T-cell (primary cell): ENCODE results near the gene ARL6IP5. TPM values are rescaled to one million over a fixed set of nuclear protein-coding genes. Genes with fewer than 3 reads are reported as not detected.

Experiments
- ATAC-seq, 4 experiments: fragments of 200-7000 bp in 3 of 4; fragments of 150-1000 bp in 1 of 4; cut with Tn5 transposase; replicated peaks in 1 of 4; 1 replicate in 3 of 4; 2 replicates in 1 of 4; pipeline ENCODE4 v1.10.0; 2021; ENCODE audit warnings: moderate library complexity in 3 of 4, mild to moderate bottlenecking in 2 of 4, moderate number of reproducible peaks in 1 of 4
- CTCF ChIA-PET, 2 donors: fragments of 300-600 bp; sonication (Branson Sonifier 250); formaldehyde crosslinking; loops; one replicate each; lab custom pipeline; 2022; ENCODE audit warnings: antibody characterized with exemption in 2 of 2; lab: Charles Lee
- POLR2A ChIA-PET, 2 donors: fragments of 300-600 bp; sonication (Branson Sonifier 250); formaldehyde crosslinking; loops; one replicate each; lab custom pipeline; 2022; ENCODE audit warnings: antibody characterized with exemption in 2 of 2; lab: Charles Lee
- DNase-seq, 35 experiments: peaks; one replicate each; pipeline versions ENCODE4 v3.0.0 to v3.0.0-alpha.2; 2013 to 2023
- H3K27ac ChIP-seq: one replicate; pipeline ENCODE4 v1.5.1; 2013; ENCODE audit warnings: low read length
- H3K27me3 ChIP-seq, 2 experiments: replicated peaks in 1 of 2; 1 replicate in 1 of 2; 2 replicates in 1 of 2; pipeline versions ENCODE4 v1.6.1 to v1.7.0; 2013; ENCODE audit warnings: low read length in 1 of 2, mixed read lengths in 1 of 2; ENCODE audit not compliant: control insufficient read depth in 2 of 2, insufficient read depth in 2 of 2; ENCODE audit errors: extremely low read depth in 1 of 2
- H3K36me3 ChIP-seq, 2 donors: 1 replicate in 1 of 2; 2 replicates in 1 of 2; pipeline versions ENCODE4 v1.6.1 to v1.7.0; 2013; ENCODE audit warnings: low read length in 1 of 2; ENCODE audit not compliant: control insufficient read depth in 2 of 2, insufficient read depth in 1 of 2; ENCODE audit errors: extremely low read depth in 1 of 2
- H3K4me1 ChIP-seq, 2 experiments: 1 replicate in 1 of 2; 2 replicates in 1 of 2; pipeline versions ENCODE4 v1.6.1 to v1.7.0; 2013; ENCODE audit warnings: low read length in 2 of 2, mixed read lengths in 1 of 2; ENCODE audit not compliant: insufficient read depth in 2 of 2, control insufficient read depth in 1 of 2; ENCODE audit errors: extremely low read depth in 1 of 2
- H3K4me3 ChIP-seq, 2 donors: 1 replicate in 1 of 2; 2 replicates in 1 of 2; pipeline versions ENCODE4 v1.5.1 to v1.7.0; 2013; ENCODE audit warnings: mild to moderate bottlenecking in 2 of 2, low read length in 1 of 2, moderate library complexity in 1 of 2; ENCODE audit not compliant: control insufficient read depth in 1 of 2; ENCODE audit errors: extremely low read depth in 1 of 2
- H3K9me3 ChIP-seq: 2 replicates; pipeline ENCODE4 v1.7.0; 2013
- H3K27ac Mint-ChIP-seq, 2 donors: one replicate each; pipeline ENCODE4 v1.8.0; 2020 to 2021; ENCODE audit warnings: mild to moderate bottlenecking in 2 of 2, mixed read lengths in 2 of 2
- H3K27me3 Mint-ChIP-seq, 2 donors: one replicate each; pipeline ENCODE4 v1.8.0; 2021 to 2022; ENCODE audit warnings: mixed read lengths in 2 of 2
- H3K36me3 Mint-ChIP-seq: one replicate; pipeline ENCODE4 v1.8.0; 2021; ENCODE audit warnings: mixed read lengths
- H3K4me1 Mint-ChIP-seq, 3 donors: one replicate each; pipeline ENCODE4 v1.8.0; 2020 to 2022; ENCODE audit warnings: mixed read lengths in 3 of 3, mild to moderate bottlenecking in 1 of 3
- H3K4me3 Mint-ChIP-seq, 3 donors: one replicate each; pipeline ENCODE4 v1.8.0; 2020 to 2022; ENCODE audit warnings: mild to moderate bottlenecking in 3 of 3, mixed read lengths in 3 of 3, moderate library complexity in 3 of 3
- H3K9me3 Mint-ChIP-seq, 3 donors: one replicate each; pipeline ENCODE4 v1.8.0; 2020 to 2022; ENCODE audit warnings: mixed read lengths in 3 of 3
- WGBS: methylation state at CpG from one replicate; pipeline ENCODE4 v1.1.5; 2013; ENCODE audit warnings: missing lambda C conversion rate; ENCODE audit not compliant: insufficient coverage; 5-methylcytosine and 5-hydroxymethylcytosine counted together
- total RNA-seq, 35 experiments: library from RNA in 6 of 35; stranded (reverse) in 6 of 35; fragments of 120-200 nt in 1 of 35; gene quantifications; one replicate each; pipeline versions ENCODE4 v1.2.1 to v1.2.4 and lab custom pipeline; 2013 to 2026

Gene ARL6IP5
- total RNA-seq, 5 donors from 2014 or later (not counting 1 experiment from before 2014, with no cell fraction given): 106 to 135 (median 127) TPM

DNA sequence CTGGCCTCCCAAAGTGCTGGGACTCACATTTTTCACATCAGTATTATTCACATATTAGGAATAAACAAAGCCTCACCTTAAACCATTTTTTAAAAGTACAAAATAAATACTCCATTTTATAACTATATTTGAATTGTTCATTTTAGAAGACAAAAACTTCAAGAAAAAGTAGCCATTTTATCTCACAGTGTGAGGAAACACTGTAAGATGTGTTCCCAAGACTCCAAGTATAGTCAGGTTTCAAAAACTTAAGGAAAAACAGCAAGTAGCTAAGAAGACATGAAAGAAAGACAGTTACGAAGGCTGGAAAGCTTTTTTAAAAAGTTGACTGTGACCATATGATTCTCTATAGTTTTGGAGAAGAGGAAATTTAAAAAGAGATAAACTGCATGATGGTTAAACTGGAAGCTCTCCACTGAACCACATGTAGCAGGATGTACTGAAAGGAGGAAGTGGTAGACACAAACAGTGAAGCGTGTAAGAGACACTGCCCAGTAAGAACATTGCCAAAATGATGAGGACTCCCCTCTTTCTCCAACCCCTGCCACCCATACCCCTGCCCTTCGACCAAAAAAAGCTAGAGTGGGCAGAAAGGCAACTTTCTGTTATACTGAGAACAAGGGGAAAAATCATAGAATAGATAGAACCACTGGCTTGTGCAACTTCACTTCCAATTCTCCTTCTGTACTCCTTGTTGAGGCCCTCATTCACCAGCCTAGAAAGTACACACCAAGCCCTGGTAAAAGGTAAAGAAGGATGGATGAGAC, 26.4 kb upstream of the ARL6IP5 start:
- peak overlapping the region in 2 of 3 donors; percentile 6 to 18 for H3K4me3 Mint-ChIP-seq
- peaks cover 36% of the 10 kb centered on the region for H3K36me3 Mint-ChIP-seq
- Histone ChIP-seq H3K36me3 (peaks cover 4 to 52% of the 10 kb centered on the region in 2 donors), H3K4me3 (no peak overlapping the region), H3K9me3 (no peaks in the 10 kb centered on the region), H3K27me3 (no peaks in the 10 kb centered on the region), H3K27ac (peak overlapping the region; percentile 77), H3K4me1 (peaks cover 16 to 18% of the 10 kb centered on the region in 2 experiments)
- WGBS: no CpG with 5 or more reads among the region's 3 CpGs
- CTCF ChIA-PET: interaction anchor here (1.5 to 1.9 kb wide), 3 partner anchors 27 to 63 kb away, joined by 4 to 6 read pairs (median 6); partner anchors contain the start of gene ARL6IP5 (in 1 of the 2)
- no peaks in the 10 kb centered on the region for H3K27me3 Mint-ChIP-seq
- ATAC-seq (peak; percentile 96 to 99 (median 98)), DNase-seq (peak in 6 of 35 experiments; percentile 5 to 61 (median 18))
- POLR2A ChIA-PET: interaction anchor here (0.6 to 1.4 kb wide), 7 partner anchors 10 to 82 kb away, joined by 3 to 13 read pairs (median 3); partner anchors contain the start of gene EOGT (in 1 of the 2)
- H3K4me1 Mint-ChIP-seq: peaks cover 24 to 42% (median 33%) of the 10 kb centered on the region in 3 donors
- H3K9me3 Mint-ChIP-seq: no peaks in the 10 kb centered on the region
- H3K27ac Mint-ChIP-seq: peak overlapping the region; percentile 80 to 86

DNA sequence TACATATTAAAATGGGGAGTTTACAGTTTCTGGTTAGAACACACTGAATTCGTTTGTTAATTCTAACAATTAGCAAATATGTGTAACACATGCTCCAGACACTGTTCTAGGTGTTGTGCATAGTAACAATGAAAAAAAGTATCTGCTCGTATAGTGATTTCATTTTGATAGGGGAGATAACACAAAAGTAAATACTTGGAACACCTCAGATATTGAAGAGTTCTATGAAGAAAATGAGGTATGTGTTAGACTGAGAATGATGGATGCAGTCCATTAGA, 25.9 kb upstream of the ARL6IP5 start:
- peak in 1 of 4 experiments; percentile 16 for ATAC-seq
- CTCF ChIA-PET: interaction anchor here (0.6 to 1.9 kb wide), 4 partner anchors 26 to 62 kb away, joined by 3 to 6 read pairs (median 5); partner anchors contain the start of gene ARL6IP5 (in 1 of the 2)
- DNase-seq: no peak
- no peak overlapping the region for H3K4me3 ChIP-seq
- H3K9me3 ChIP-seq: no peaks in the 10 kb centered on the region
- Mint-ChIP-seq H3K4me3 (peak overlapping the region in 1 of 3 donors; percentile 18), H3K27ac (peak overlapping the region; percentile 80 to 86), H3K4me1 (peaks cover 29 to 47% (median 39%) of the 10 kb centered on the region in 3 donors), H3K36me3 (peaks cover 38% of the 10 kb centered on the region), H3K27me3 (no peaks in the 10 kb centered on the region), H3K9me3 (no peaks in the 10 kb centered on the region)
- H3K27me3 ChIP-seq: no peaks in the 10 kb centered on the region
- H3K4me1 ChIP-seq: peaks cover 16 to 18% of the 10 kb centered on the region in 2 experiments
- WGBS: 43% methylated on average over 1 of the region's 2 CpGs
- peak overlapping the region; percentile 77 for H3K27ac ChIP-seq
- peaks cover 4 to 50% of the 10 kb centered on the region in 2 donors for H3K36me3 ChIP-seq
- POLR2A ChIA-PET: interaction anchor here (0.6 to 1.4 kb wide), 5 partner anchors 9 to 81 kb away, joined by 3 to 13 read pairs (median 3); partner anchors contain the start of gene EOGT (in 1 of the 2)

GRCh38 chr3:69059688-69060087, 25.0 kb upstream of the ARL6IP5 start:
- Mint-ChIP-seq H3K27me3 (no peaks in the 10 kb centered on the region), H3K27ac (peak overlapping the region; percentile 80 to 86), H3K36me3 (peaks cover 38% of the 10 kb centered on the region), H3K4me1 (peaks cover 37 to 55% (median 47%) of the 10 kb centered on the region in 3 donors), H3K4me3 (no peak overlapping the region), H3K9me3 (no peaks in the 10 kb centered on the region)
- ATAC-seq (no peak), DNase-seq (no peak)
- POLR2A ChIA-PET: interaction anchor here (0.7 to 1.4 kb wide), 3 partner anchors 11 to 35 kb away, joined by 3 to 4 read pairs (median 3); no protein-coding TSS in a partner anchor
- Histone ChIP-seq H3K4me1 (peaks cover 16 to 24% of the 10 kb centered on the region in 2 experiments), H3K9me3 (no peaks in the 10 kb centered on the region), H3K27me3 (no peaks in the 10 kb centered on the region), H3K4me3 (no peak overlapping the region), H3K36me3 (peaks cover 4 to 48% of the 10 kb centered on the region in 2 donors), H3K27ac (no peak overlapping the region)
- CTCF ChIA-PET: interaction anchor here (0.6 to 1.6 kb wide), 3 partner anchors 25 to 102 kb away, joined by 3 read pairs; partner anchors contain the start of gene ARL6IP5 (in 1 of the 2)

DNA sequence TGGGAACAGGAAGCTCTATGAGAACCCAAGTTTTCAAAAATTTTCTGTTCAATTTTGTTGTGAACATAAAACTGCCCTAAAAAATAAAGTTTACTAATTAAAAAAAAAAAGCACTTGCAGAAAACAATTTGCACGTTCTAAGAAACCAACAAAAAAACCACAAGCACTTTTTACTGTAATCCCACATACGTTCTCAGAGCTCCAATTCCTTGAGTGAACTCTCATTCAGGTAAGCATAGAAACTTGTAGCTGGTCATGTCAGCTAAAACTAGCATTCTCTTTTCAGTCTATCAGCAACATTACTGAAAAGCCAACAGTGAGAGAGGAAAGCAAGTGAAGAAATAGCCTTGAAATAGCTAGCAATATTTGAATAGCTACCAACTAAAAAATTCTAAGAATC, 21.1 kb upstream of the ARL6IP5 start:
- H3K9me3 Mint-ChIP-seq: no peaks in the 10 kb centered on the region
- H3K27ac Mint-ChIP-seq: peak overlapping the region; percentile 82 to 86
- Histone ChIP-seq H3K36me3 (peaks cover 7 to 31% of the 10 kb centered on the region in 2 donors), H3K4me1 (peaks cover 19 to 28% of the 10 kb centered on the region in 2 experiments), H3K9me3 (no peaks in the 10 kb centered on the region), H3K27ac (peak overlapping the region; percentile 36), H3K27me3 (no peaks in the 10 kb centered on the region), H3K4me3 (no peak overlapping the region)
- peaks cover 32% of the 10 kb centered on the region for H3K36me3 Mint-ChIP-seq
- H3K4me1 Mint-ChIP-seq: peaks cover 45 to 57% (median 51%) of the 10 kb centered on the region in 3 donors
- no peaks in the 10 kb centered on the region for H3K27me3 Mint-ChIP-seq
- WGBS: 0% methylated on average over 1 of the region's 2 CpGs
- H3K4me3 Mint-ChIP-seq: peak overlapping the region in 2 of 3 donors; percentile 25 to 61
- ATAC-seq (peak in 2 of 4 experiments; percentile 38 to 53), DNase-seq (no peak)
- ChIA-PET CTCF (interaction anchor here (0.6 to 0.7 kb wide), 2 partner anchors 18 to 40 kb away, joined by 3 to 5 read pairs; no protein-coding TSS in a partner anchor), POLR2A (interaction anchor here (0.6 to 1.5 kb wide), 6 partner anchors 11 to 1115 kb away, joined by 3 to 7 read pairs (median 4); no protein-coding TSS in a partner anchor)

- POLR2A ChIA-PET: interaction anchor here (0.6 to 0.9 kb wide), 7 partner anchors 9 to 1515 kb away, joined by 3 to 8 read pairs (median 4); no protein-coding TSS in a partner anchor
These were observed 19.3 kb upstream of the ARL6IP5 start for GRCh38 chr3:69065318-69065964.

More at GRCh38 chr3:69065318-69065964, 19.3 kb upstream of the ARL6IP5 start:
- no peaks in the 10 kb centered on the region for H3K27me3 Mint-ChIP-seq
- peaks cover 28 to 47% (median 37%) of the 10 kb centered on the region in 3 donors for H3K4me1 Mint-ChIP-seq
- H3K27ac ChIP-seq: peak overlapping the region; percentile 43
- peak overlapping the region; percentile 82 to 86 for H3K27ac Mint-ChIP-seq
- peaks cover 7 to 33% of the 10 kb centered on the region in 2 donors for H3K36me3 ChIP-seq
- WGBS: 10% methylated on average over 1 of the region's 6 CpGs
- no peaks in the 10 kb centered on the region for H3K27me3 ChIP-seq
- peaks cover 22% of the 10 kb centered on the region for H3K36me3 Mint-ChIP-seq
- H3K9me3 ChIP-seq: no peaks in the 10 kb centered on the region
- peaks cover 12 to 18% of the 10 kb centered on the region in 2 experiments for H3K4me1 ChIP-seq
- no peaks in the 10 kb centered on the region for H3K9me3 Mint-ChIP-seq
- peak; percentile 43 to 84 (median 80) for ATAC-seq
- CTCF ChIA-PET: interaction anchor here (0.6 to 1.4 kb wide), 3 partner anchors 12 to 270 kb away, joined by 4 read pairs; no protein-coding TSS in a partner anchor
- peak in 8 of 35 experiments; percentile 10 to 44 (median 18) for DNase-seq
- no peak overlapping the region for H3K4me3 ChIP-seq
- H3K4me3 Mint-ChIP-seq: peak overlapping the region in 1 of 3 donors; percentile 49
